Neuronal stem cell (in vitro differentiated cells): ENCODE data around the gene ZNF207.

ENCODE experiments used
- DNase-seq: peaks from one replicate; pipeline ENCODE4 v3.0.0-alpha.2; 2013; ENCODE audit warnings: low spot score
- H2AFZ ChIP-seq: one replicate; pipeline ENCODE4 v1.6.1; 2013; ENCODE audit warnings: mild to moderate bottlenecking, low read length, inconsistent platforms
- H2AK5ac ChIP-seq: 2 replicates; pipeline ENCODE4 v1.6.1; 2013; ENCODE audit warnings: low read depth, mild to moderate bottlenecking, inconsistent platforms, low read length, moderate library complexity, mixed read lengths
- H2BK120ac ChIP-seq: 2 replicates; pipeline ENCODE4 v1.6.1; 2013; ENCODE audit warnings: low read depth, mild to moderate bottlenecking, inconsistent platforms, low read length, moderate library complexity, mixed read lengths
- H2BK12ac ChIP-seq: one replicate; pipeline ENCODE4 v1.6.1; 2013; ENCODE audit warnings: low read length, inconsistent platforms
- H2BK15ac ChIP-seq: 2 replicates; pipeline ENCODE4 v1.6.1; 2013; ENCODE audit warnings: mild to moderate bottlenecking, low read length, inconsistent platforms, mixed read lengths
- H2BK5ac ChIP-seq: one replicate; pipeline ENCODE4 v1.6.1; 2013; ENCODE audit warnings: inconsistent platforms, mild to moderate bottlenecking, low read length, moderate library complexity
- H3K14ac ChIP-seq: one replicate; pipeline ENCODE4 v1.6.1; 2013; ENCODE audit warnings: low read length, inconsistent platforms
- H3K18ac ChIP-seq: 2 replicates; pipeline ENCODE4 v1.6.1; 2013; ENCODE audit warnings: low read length, inconsistent platforms
- H3K23ac ChIP-seq: 2 replicates; pipeline ENCODE4 v1.6.1; 2013; ENCODE audit warnings: low read depth, mild to moderate bottlenecking, mixed read lengths, low read length, inconsistent platforms; ENCODE audit not compliant: poor library complexity
- H3K27ac ChIP-seq: replicated peaks from 3 replicates; pipeline ENCODE4 v1.5.1; 2013; ENCODE audit warnings: low read length, inconsistent platforms
- H3K27me3 ChIP-seq, 3 experiments: 2 replicates each; pipeline ENCODE4 v1.6.1; 2013; ENCODE audit warnings: low read length in 3 of 3, mild to moderate bottlenecking in 2 of 3, inconsistent platforms in 1 of 3, low read depth in 1 of 3, mixed read lengths in 1 of 3, moderate library complexity in 1 of 3; ENCODE audit not compliant: control insufficient read depth in 3 of 3, insufficient read depth in 3 of 3
- H3K36me3 ChIP-seq, 2 donors: replicated peaks in 1 of 2; 2 replicates each; pipeline ENCODE4 v1.6.1; 2013; ENCODE audit warnings: low read length in 2 of 2; ENCODE audit not compliant: control insufficient read depth in 2 of 2, insufficient read depth in 2 of 2
- H3K4ac ChIP-seq: 2 replicates; pipeline ENCODE4 v1.6.1; 2013; ENCODE audit warnings: inconsistent platforms, mild to moderate bottlenecking, low read length, moderate library complexity
- H3K4me1 ChIP-seq, 2 donors: 1 replicate in 1 of 2; 2 replicates in 1 of 2; pipeline ENCODE4 v1.6.1; 2013; ENCODE audit warnings: low read length in 2 of 2, low read depth in 1 of 2; ENCODE audit not compliant: control insufficient read depth in 2 of 2, insufficient read depth in 1 of 2
- H3K4me2 ChIP-seq: one replicate; pipeline ENCODE4 v1.6.1; 2013; ENCODE audit warnings: mild to moderate bottlenecking, low read length, inconsistent platforms; ENCODE audit not compliant: insufficient read depth, poor library complexity, severe bottlenecking
- H3K4me3 ChIP-seq, 2 donors: 2 replicates each; pipeline ENCODE4 v1.5.1; 2013; ENCODE audit warnings: low read length in 2 of 2, mild to moderate bottlenecking in 2 of 2, inconsistent platforms in 1 of 2, moderate library complexity in 1 of 2
- H3K79me1 ChIP-seq: one replicate; pipeline ENCODE4 v1.6.1; 2013; ENCODE audit warnings: low read depth, mild to moderate bottlenecking, inconsistent platforms, low read length, moderate library complexity
- H3K9ac ChIP-seq: one replicate; pipeline ENCODE4 v1.6.1; 2013; ENCODE audit warnings: mild to moderate bottlenecking, low read depth, low read length, inconsistent platforms; ENCODE audit not compliant: poor library complexity
- H3K9me3 ChIP-seq, 2 donors: replicated peaks in 1 of 2; 2 replicates each; pipeline versions ENCODE3 to v1.6.1; 2013; ENCODE audit warnings: low read length in 2 of 2, mild to moderate bottlenecking in 2 of 2, inconsistent platforms in 1 of 2, low read depth in 1 of 2, mixed read lengths in 1 of 2, moderate library complexity in 1 of 2; ENCODE audit not compliant: control insufficient read depth in 2 of 2, insufficient read depth in 1 of 2
- H4K8ac ChIP-seq: one replicate; pipeline ENCODE4 v1.6.1; 2013; ENCODE audit warnings: low read depth, mild to moderate bottlenecking, inconsistent platforms, low read length, moderate library complexity
- H4K91ac ChIP-seq: one replicate; pipeline ENCODE4 v1.6.1; 2013; ENCODE audit warnings: low read length, low read depth, mild to moderate bottlenecking, inconsistent platforms; ENCODE audit not compliant: poor library complexity
- WGBS, 2 donors: extraction: QIAGEN DNeasy Blood & Tissue Kit; methylation state at CpG; one replicate each; pipeline ENCODE4 v1.1.7; 2013; ENCODE audit warnings: missing lambda C conversion rate in 2 of 2, mixed read lengths in 1 of 2; ENCODE audit not compliant: insufficient read length in 2 of 2, insufficient replicate concordance in 1 of 2; ENCODE audit errors: extremely low coverage in 2 of 2; 5-methylcytosine and 5-hydroxymethylcytosine counted together

ZNF207 gene

GRCh38 chr17:32357615-32358014, 7.7 kb downstream of the ZNF207 start:
- H2AFZ ChIP-seq, result no peak overlapping the region
- H4K8ac ChIP-seq, result no peak overlapping the region
- peaks cover 10% of the 10 kb centered on the region for H3K79me1 ChIP-seq
- no peak overlapping the region for H3K23ac ChIP-seq
- no peak overlapping the region for H2AK5ac ChIP-seq
- no peak overlapping the region for H3K14ac ChIP-seq
- H2BK120ac ChIP-seq, result no peak overlapping the region
- no peak overlapping the region for H2BK15ac ChIP-seq
- H3K9ac ChIP-seq, result no peak overlapping the region
- H3K27me3 ChIP-seq, result no peaks in the 10 kb centered on the region
- no peak overlapping the region for H3K4me2 ChIP-seq
- H3K18ac ChIP-seq, result no peak overlapping the region
- no peak overlapping the region for H3K4me3 ChIP-seq
- H2BK5ac ChIP-seq, result no peak overlapping the region
- no peak overlapping the region for H2BK12ac ChIP-seq
- no peak overlapping the region for H4K91ac ChIP-seq
- H3K4ac ChIP-seq, result no peak overlapping the region
- peaks cover under 1% of the 10 kb centered on the region in 2 donors for H3K4me1 ChIP-seq
- no peak for DNase-seq
- H3K36me3 ChIP-seq, result peaks cover 33 to 96% of the 10 kb centered on the region in 2 donors
- H3K9me3 ChIP-seq, result no peaks in the 10 kb centered on the region
- no peak overlapping the region for H3K27ac ChIP-seq
- no CpG with 5 or more reads among the region's 8 CpGs for WGBS, 2 donors

- Histone ChIP-seq H3K79me1 (peaks cover 10% of the 10 kb centered on the region), H3K27me3 (no peaks in the 10 kb centered on the region), H2BK5ac (no peak overlapping the region), H2AFZ (no peak overlapping the region), H4K8ac (no peak overlapping the region), H2BK12ac (no peak overlapping the region), H3K9me3 (no peaks in the 10 kb centered on the region), H3K4me3 (no peak overlapping the region), H3K9ac (no peak overlapping the region), H2BK15ac (no peak overlapping the region), H3K4me1 (no peaks in the 10 kb centered on the region), H3K23ac (no peak overlapping the region), H3K14ac (no peak overlapping the region), H4K91ac (no peak overlapping the region), H3K4ac (no peak overlapping the region), H3K18ac (no peak overlapping the region), H3K4me2 (no peak overlapping the region), H3K27ac (no peak overlapping the region), H2AK5ac (no peak overlapping the region), H2BK120ac (no peak overlapping the region), H3K36me3 (peaks cover 39 to 97% of the 10 kb centered on the region in 2 donors)
- WGBS, 2 donors, result no CpG with 5 or more reads among the region's 1 CpG
- no peak for DNase-seq
Measured at GRCh38 chr17:32361270-32361669, 11.3 kb downstream of the ZNF207 start.

GRCh38 chr17:32370426-32370825, 20.5 kb downstream of the ZNF207 start:
- Histone ChIP-seq H2AK5ac (no peak overlapping the region), H3K23ac (no peak overlapping the region), H3K4ac (no peak overlapping the region), H3K4me2 (no peak overlapping the region), H3K9ac (no peak overlapping the region), H2BK5ac (no peak overlapping the region), H3K4me1 (no peaks in the 10 kb centered on the region), H2BK12ac (no peak overlapping the region), H3K9me3 (no peaks in the 10 kb centered on the region), H3K27ac (no peak overlapping the region), H3K79me1 (peaks cover 3% of the 10 kb centered on the region), H2AFZ (no peak overlapping the region), H3K27me3 (no peaks in the 10 kb centered on the region), H4K8ac (no peak overlapping the region), H2BK15ac (no peak overlapping the region), H3K18ac (no peak overlapping the region), H3K14ac (no peak overlapping the region), H3K36me3 (peaks cover 29 to 100% of the 10 kb centered on the region in 2 donors), H2BK120ac (no peak overlapping the region), H4K91ac (no peak overlapping the region), H3K4me3 (no peak overlapping the region)
- no peak for DNase-seq
- WGBS, 2 donors, result no CpG with 5 or more reads among the region's 1 CpG

- WGBS, 2 donors, result 100% methylated on average over 1 of the region's 5 CpGs; no CpG with 5 or more reads in 1 of the 2 donors
- Histone ChIP-seq H3K18ac (no peak overlapping the region), H3K36me3 (peaks cover 4 to 58% of the 10 kb centered on the region in 2 donors)
Measured at GRCh38 chr17:32382526-32383223, 32.7 kb downstream of the ZNF207 start.

More at GRCh38 chr17:32382526-32383223, 32.7 kb downstream of the ZNF207 start:
- no peaks in the 10 kb centered on the region for H3K9me3 ChIP-seq
- no peak overlapping the region for H2AFZ ChIP-seq
- no peak overlapping the region for H2BK5ac ChIP-seq
- H2AK5ac ChIP-seq, result no peak overlapping the region
- no peak overlapping the region for H4K91ac ChIP-seq
- no peak overlapping the region for H3K4me3 ChIP-seq
- no peak overlapping the region for H2BK12ac ChIP-seq
- H3K14ac ChIP-seq, result no peak overlapping the region
- no peak overlapping the region for H3K4ac ChIP-seq
- H3K79me1 ChIP-seq, result no peaks in the 10 kb centered on the region
- H3K9ac ChIP-seq, result no peak overlapping the region
- no peak overlapping the region for H3K4me2 ChIP-seq
- DNase-seq, result no peak
- H4K8ac ChIP-seq, result no peak overlapping the region
- H3K23ac ChIP-seq, result no peak overlapping the region
- no peak overlapping the region for H2BK120ac ChIP-seq
- H3K27me3 ChIP-seq, result no peaks in the 10 kb centered on the region
- no peak overlapping the region for H2BK15ac ChIP-seq
- no peaks in the 10 kb centered on the region for H3K4me1 ChIP-seq
- H3K27ac ChIP-seq, result no peak overlapping the region
